ENCODE measurements around the gene PKD2.

GRCh38 chr4:88098993-88099752, 91.7 kb downstream of the PKD2 start:
- TF ChIP-seq CTCF (IDR thresholded peaks at IDR 0.05; ENCODE audit: poor library complexity) (no peak), EZH2 (IDR thresholded peaks at IDR 0.05; ENCODE audit: borderline replicate concordance) (no peak), EZH2phosphoT487 (IDR thresholded peaks at IDR 0.05; ENCODE audit: low read depth, severe bottlenecking, unreplicated experiment) (no peak)

Data from hepatocyte (in vitro differentiated cells).